A673 (cell line): ENCODE measurements around the gene TNFRSF14.
"Not testable (repeated sequence)": the region's sequence is repeated elsewhere in the genome, so short reads cannot be mapped to it uniquely, and the experiment has no call there.

ENCODE experiments used
- EZH2 ChIP-seq: fragments of 200-600 bp; sonication (generic); IDR thresholded peaks from 2 replicates; pipeline ENCODE4 v1.6.1; 2017; ENCODE audit warnings: borderline replicate concordance, low read depth, mild to moderate bottlenecking, mixed read lengths, antibody characterized with exemption, low read length; ENCODE audit not compliant: poor library complexity, severe bottlenecking
- TF ChIP-seq, protein P1 (sequence below): fragments of 300-800, 200-600 bp; sonication (generic); conservative IDR thresholded peaks from 2 replicates; pipeline ENCODE4 v1.5.1; 2017; ENCODE audit warnings: low read depth, mild to moderate bottlenecking, antibody characterized with exemption, low read length, moderate library complexity, mixed read lengths

- TF ChIP-seq EZH2: not testable (repeated sequence)
- TF ChIP-seq, protein P1, sequence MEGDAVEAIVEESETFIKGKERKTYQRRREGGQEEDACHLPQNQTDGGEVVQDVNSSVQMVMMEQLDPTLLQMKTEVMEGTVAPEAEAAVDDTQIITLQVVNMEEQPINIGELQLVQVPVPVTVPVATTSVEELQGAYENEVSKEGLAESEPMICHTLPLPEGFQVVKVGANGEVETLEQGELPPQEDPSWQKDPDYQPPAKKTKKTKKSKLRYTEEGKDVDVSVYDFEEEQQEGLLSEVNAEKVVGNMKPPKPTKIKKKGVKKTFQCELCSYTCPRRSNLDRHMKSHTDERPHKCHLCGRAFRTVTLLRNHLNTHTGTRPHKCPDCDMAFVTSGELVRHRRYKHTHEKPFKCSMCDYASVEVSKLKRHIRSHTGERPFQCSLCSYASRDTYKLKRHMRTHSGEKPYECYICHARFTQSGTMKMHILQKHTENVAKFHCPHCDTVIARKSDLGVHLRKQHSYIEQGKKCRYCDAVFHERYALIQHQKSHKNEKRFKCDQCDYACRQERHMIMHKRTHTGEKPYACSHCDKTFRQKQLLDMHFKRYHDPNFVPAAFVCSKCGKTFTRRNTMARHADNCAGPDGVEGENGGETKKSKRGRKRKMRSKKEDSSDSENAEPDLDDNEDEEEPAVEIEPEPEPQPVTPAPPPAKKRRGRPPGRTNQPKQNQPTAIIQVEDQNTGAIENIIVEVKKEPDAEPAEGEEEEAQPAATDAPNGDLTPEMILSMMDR: not testable (repeated sequence)
Observed at GRCh38 chr1:2553076-2553475, 3.1 kb upstream of the TNFRSF14 start.
